ENCODE data around the gene CDH4. TPM values are rescaled to one million over a fixed set of nuclear protein-coding genes. Genes with fewer than 3 reads are reported as not detected.

CDH4 gene
- total RNA-seq, 1 donor from 2014 or later, result not detected

- no peak overlapping the region for H3K4me3 ChIP-seq
- DNase-seq (ENCODE audit: low spot score in 2 of 2), result no peak
- no peak for TF ChIP-seq CTCF (IDR thresholded peaks at IDR 0.05)
- H3K27me3 ChIP-seq, result no peaks in the 10 kb centered on the region
- H3K9me3 ChIP-seq, result no peaks in the 10 kb centered on the region
- no peak overlapping the region for H3K27ac ChIP-seq
- H3K4me1 ChIP-seq, result no peaks in the 10 kb centered on the region
- intact Hi-C loops (cut with DNase I), result no loop called here
- no peaks in the 10 kb centered on the region for H3K36me3 ChIP-seq
These were observed 523.4 kb downstream of the CDH4 start for GRCh38 chr20:61775423-61775822.

GRCh38 chr20:61776491-61777075 lies 524.5 kb downstream of the CDH4 start:
- H3K36me3 ChIP-seq, result no peaks in the 10 kb centered on the region
- H3K27me3 ChIP-seq, result no peaks in the 10 kb centered on the region
- no peak overlapping the region for H3K27ac ChIP-seq
- no peaks in the 10 kb centered on the region for H3K4me1 ChIP-seq
- no peaks in the 10 kb centered on the region for H3K9me3 ChIP-seq
- H3K4me3 ChIP-seq, result no peak overlapping the region
- no peak for DNase-seq (ENCODE audit: low spot score in 2 of 2)
- no peak for TF ChIP-seq CTCF (IDR thresholded peaks at IDR 0.05)
- intact Hi-C loops (cut with DNase I), result no loop called here

- intact Hi-C loops (cut with DNase I), result no loop called here
- no peak for DNase-seq (ENCODE audit: low spot score in 2 of 2)
- Histone ChIP-seq H3K9me3 (no peaks in the 10 kb centered on the region), H3K27ac (no peak overlapping the region), H3K4me1 (no peaks in the 10 kb centered on the region), H3K36me3 (no peaks in the 10 kb centered on the region), H3K27me3 (no peaks in the 10 kb centered on the region), H3K4me3 (no peak overlapping the region)
- no peak for TF ChIP-seq CTCF (IDR thresholded peaks at IDR 0.05)
These were observed 525.9 kb downstream of the CDH4 start for GRCh38 chr20:61777773-61778494.

- DNase-seq (ENCODE audit: low spot score in 2 of 2), result no peak
- Histone ChIP-seq H3K27ac (no peak overlapping the region), H3K27me3 (no peaks in the 10 kb centered on the region), H3K4me3 (no peak overlapping the region), H3K9me3 (no peaks in the 10 kb centered on the region), H3K4me1 (no peaks in the 10 kb centered on the region), H3K36me3 (no peaks in the 10 kb centered on the region)
- TF ChIP-seq CTCF (IDR thresholded peaks at IDR 0.05), result no peak
- intact Hi-C loops (cut with DNase I), result no loop called here
These were observed 526.4 kb downstream of the CDH4 start for GRCh38 chr20:61778495-61778863.

GRCh38 chr20:61779176-61779965 lies 527.3 kb downstream of the CDH4 start:
- no peak overlapping the region for H3K27ac ChIP-seq
- no peak for TF ChIP-seq CTCF (IDR thresholded peaks at IDR 0.05)
- intact Hi-C loops (cut with DNase I), result no loop called here
- no peaks in the 10 kb centered on the region for H3K27me3 ChIP-seq
- no peak for DNase-seq (ENCODE audit: low spot score in 2 of 2)
- no peaks in the 10 kb centered on the region for H3K36me3 ChIP-seq
- no peaks in the 10 kb centered on the region for H3K4me1 ChIP-seq
- no peaks in the 10 kb centered on the region for H3K9me3 ChIP-seq
- no peak overlapping the region for H3K4me3 ChIP-seq
